ENCODE data around the gene DHPS. TPM values are rescaled to one million over a fixed set of nuclear protein-coding genes. Genes with fewer than 3 reads are reported as not detected.

The DHPS gene
- total and polyA plus RNA-seq, 2 of the 4 experiments (the other 2 are of a cell fraction): 82.8 to 85.0 TPM

DNA sequence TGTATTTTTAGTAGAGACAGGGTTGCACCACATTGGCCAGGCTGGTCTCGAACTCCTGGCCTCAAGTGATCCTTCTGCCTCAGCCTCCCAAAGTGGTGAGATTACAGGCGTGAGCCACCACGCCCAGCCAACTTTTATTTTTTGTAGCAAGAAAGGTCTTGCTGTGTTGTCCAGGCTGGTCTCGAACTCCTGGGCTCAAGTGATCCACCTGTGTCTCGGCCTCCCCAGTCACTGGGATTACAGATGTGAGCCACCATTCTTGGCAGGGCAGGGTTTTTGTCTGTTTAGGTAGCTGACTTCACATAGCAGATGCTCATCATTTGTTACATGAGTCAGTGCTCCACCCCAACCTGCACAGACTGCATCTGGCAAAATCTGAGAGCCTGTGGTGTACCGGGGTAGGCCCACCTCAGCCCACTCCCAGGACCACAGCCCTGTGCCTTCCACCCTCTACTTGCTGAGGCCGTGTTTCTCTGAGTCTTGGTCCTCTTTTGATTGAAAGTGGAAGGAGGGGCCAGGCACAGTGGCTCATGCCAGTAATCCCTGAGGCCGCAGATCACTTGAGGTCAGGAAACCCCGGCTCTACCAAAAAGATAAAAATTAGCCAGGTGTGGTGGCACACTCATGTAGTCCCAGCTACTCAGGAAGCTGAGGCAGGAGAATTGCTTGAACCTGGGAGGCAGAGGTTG, 46.2 kb upstream of the DHPS start:
- Histone ChIP-seq H3K14ac (replicated peaks; ENCODE audit: low read depth, low read length) (no peak overlapping the region), H2BK5ac (ENCODE audit: low read depth, low read length, poor library complexity, severe bottlenecking) (no peak overlapping the region), H2AK5ac (ENCODE audit: low read depth, low read length) (no peak overlapping the region), H3K4me1 (ENCODE audit: control insufficient read depth, insufficient read depth, low read length) (peaks cover 4% of the 10 kb centered on the region; the same call in 1 of the 2 replicates), H2AFZ (replicated peaks; ENCODE audit: low read length, poor library complexity) (no peak overlapping the region), H3K27ac (ENCODE audit: insufficient read depth, low read length) (no peak overlapping the region), H2BK120ac (ENCODE audit: low read depth, low read length) (no peak overlapping the region), H3K9ac (ENCODE audit: low read depth, low read length) (no peak overlapping the region), H4K8ac (ENCODE audit: low read depth in 2 of 2, low read length in 2 of 2) (no peak overlapping the region), H3K4me3 (ENCODE audit: insufficient read depth, low read depth, low read length) (no peak overlapping the region), H3K36me3 (ENCODE audit: control insufficient read depth, insufficient read depth, low read length) (peaks cover 36% of the 10 kb centered on the region), H2AK9ac (replicated peaks; ENCODE audit: low read depth, low read length, poor library complexity) (peak overlapping the region; percentile 81), H3K9me1 (ENCODE audit: insufficient read depth, low read length) (peaks cover 4% of the 10 kb centered on the region; the same call in 1 of the 2 replicates), H3K18ac (ENCODE audit: low read depth, low read length) (no peak overlapping the region), H3K56ac (ENCODE audit: extremely low read depth, insufficient read depth, low read length) (no peak overlapping the region), H3K4me2 (ENCODE audit: low read depth, low read length) (no peak overlapping the region), H2BK15ac (ENCODE audit: low read depth, low read length) (no peak overlapping the region), H3K9me3 (ENCODE audit: control insufficient read depth, insufficient read depth, low read length) (no peaks in the 10 kb centered on the region), H4K20me1 (ENCODE audit: insufficient read depth, low read length) (peaks cover 29% of the 10 kb centered on the region), H3K4ac (ENCODE audit: low read depth, low read length) (no peak overlapping the region), H2BK20ac (ENCODE audit: low read depth, low read length) (no peak overlapping the region), H4K5ac (ENCODE audit: low read depth, low read length) (no peak overlapping the region), H4K91ac (ENCODE audit: insufficient read depth, low read depth, low read length) (no peak overlapping the region), H3K23ac (ENCODE audit: low read depth, low read length) (no peak overlapping the region), H3K27me3 (ENCODE audit: control insufficient read depth, insufficient read depth, low read length) (no peaks in the 10 kb centered on the region), H3K79me1 (ENCODE audit: low read depth in 1 of 2, low read length in 2 of 2) (peaks cover 12 to 45% of the 10 kb centered on the region in 2 experiments; a peak in 3 of 4 replicates)
- intact Hi-C loops (cut with micrococcal nuclease) (no loop called here), dilution Hi-C loops (cut with HindIII; ENCODE audit: low sequenced_read_pairs, unreplicated experiment) (no loop called here), in situ Hi-C loops (cut with MboI; ENCODE audit: low sequenced_read_pairs) (no loop called here)
- no peak for DNase-seq
- 100% methylated on average over 3 of the region's 9 CpGs; no CpG with 5 or more reads in 1 of the 2 experiments for WGBS, 2 experiments (ENCODE audit: extremely low coverage in 2 of 2, insufficient read length in 1 of 2)
- no peak for ATAC-seq (ENCODE audit: low read depth)
- BruUV-seq (replicated peaks): no TSS peak
- TF ChIP-seq POLR2A (IDR thresholded peaks at IDR 0.05; ENCODE audit: low read depth, low read length): no peak
- no peak for TF ChIP-seq MAFK (IDR thresholded peaks at IDR 0.05; ENCODE audit: low read depth, low read length)
- TF ChIP-seq RFX5 (IDR thresholded peaks at IDR 0.05; ENCODE audit: low read depth, low read length): no peak
- TF ChIP-seq BHLHE40 (IDR thresholded peaks at IDR 0.05; ENCODE audit: low read depth, low read length): no peak
- no peak for TF ChIP-seq CHD1 (IDR thresholded peaks at IDR 0.05; ENCODE audit: low read depth, low read length)
- ChIA-PET CTCF (no interaction called here), POLR2A (ENCODE audit: unreplicated experiment) (no interaction called here)
